ENCODE data around the gene ZRSR2. TPM values are rescaled to one million over a fixed set of nuclear protein-coding genes. Genes with fewer than 3 reads are reported as not detected.
"Not testable (repeated sequence)": the region's sequence is repeated elsewhere in the genome, so short reads cannot be mapped to it uniquely, and the experiment has no call there.

Gene ZRSR2
- total RNA-seq, 6 experiments from 2014 or later, result 0.81 to 3.6 (median 3.2) TPM

DNA sequence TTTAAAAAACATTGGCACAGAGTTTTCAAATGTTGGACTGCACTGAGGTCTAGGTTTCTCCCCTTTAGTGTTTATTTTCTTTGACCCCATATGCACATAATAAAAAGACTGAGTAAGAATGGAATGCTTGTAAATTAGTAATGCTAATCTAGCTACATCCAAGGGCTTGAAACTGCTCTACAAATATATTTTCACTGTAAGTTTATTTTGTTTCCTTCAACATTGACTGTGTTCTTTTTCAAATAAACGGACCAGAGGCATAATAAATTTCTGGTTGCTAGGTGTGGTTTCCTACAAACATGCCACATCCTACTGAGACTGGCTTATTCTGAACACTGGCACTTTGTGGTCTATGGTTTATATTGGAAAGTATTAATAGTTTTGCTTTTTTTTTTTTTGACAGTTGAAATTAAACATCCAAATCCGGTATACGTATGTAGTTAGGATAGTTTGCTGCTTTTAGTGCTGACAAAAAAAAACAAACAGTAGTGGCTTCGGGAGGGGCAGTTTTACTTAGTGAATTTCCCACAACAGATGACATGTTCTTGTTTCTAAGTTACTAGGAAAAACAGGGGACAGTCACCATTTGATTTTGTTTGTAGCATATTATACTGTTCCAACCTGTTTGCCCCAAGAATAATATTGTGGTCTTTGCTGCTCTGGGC, 39.0 kb upstream of the ZRSR2 start:
- DNase-seq (no peak), ATAC-seq (no peak)
- H3K27ac ChIP-seq, result no peak overlapping the region
- no peaks in the 10 kb centered on the region for H3K9me3 ChIP-seq
- H3K27me3 ChIP-seq, result no peaks in the 10 kb centered on the region
- H3K36me3 ChIP-seq, result no peaks in the 10 kb centered on the region
- 64% methylated on average over 4 of the region's 4 CpGs for WGBS (ENCODE audit: insufficient coverage, low coverage, low lambda C conversion rate, missing lambda C conversion rate)
- H3K4me3 ChIP-seq, result no peak overlapping the region
- TF ChIP-seq POLR2A (IDR thresholded peaks at IDR 0.05) (no peak), CTCF (IDR thresholded peaks at IDR 0.05) (no peak)
- intact Hi-C loops (cut with DNase I), result no loop called here
- no peaks in the 10 kb centered on the region for H3K4me1 ChIP-seq

DNA sequence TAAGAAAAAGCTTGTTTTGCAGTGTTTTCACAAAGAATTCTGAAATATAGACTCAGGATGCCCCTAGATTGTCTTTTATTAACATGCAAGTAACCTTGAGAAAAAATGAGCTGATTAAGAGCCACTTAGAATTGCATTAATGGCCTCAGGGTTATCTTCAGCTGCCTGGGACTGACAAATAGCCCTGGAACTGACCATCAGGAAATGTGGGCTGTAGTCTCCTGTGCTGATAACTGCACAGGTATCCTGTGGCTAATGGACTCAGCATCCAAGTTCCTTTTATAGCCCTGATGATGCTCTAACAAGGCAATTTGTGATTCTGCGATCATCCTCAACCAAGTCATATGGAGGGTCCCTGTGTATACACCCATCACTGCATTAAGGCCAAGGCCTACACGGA, 35.2 kb upstream of the ZRSR2 start:
- Histone ChIP-seq H3K27ac (no peak overlapping the region), H3K4me1 (no peaks in the 10 kb centered on the region), H3K4me3 (no peak overlapping the region), H3K27me3 (no peaks in the 10 kb centered on the region), H3K36me3 (no peaks in the 10 kb centered on the region), H3K9me3 (no peaks in the 10 kb centered on the region)
- DNase-seq, result no peak
- WGBS (ENCODE audit: insufficient coverage, low coverage, low lambda C conversion rate, missing lambda C conversion rate), result 83% methylated on average over 2 of the region's 2 CpGs
- TF ChIP-seq POLR2A (IDR thresholded peaks at IDR 0.05) (no peak), CTCF (IDR thresholded peaks at IDR 0.05) (no peak)
- intact Hi-C loops (cut with DNase I), result no loop called here
- ATAC-seq, result no peak

DNA sequence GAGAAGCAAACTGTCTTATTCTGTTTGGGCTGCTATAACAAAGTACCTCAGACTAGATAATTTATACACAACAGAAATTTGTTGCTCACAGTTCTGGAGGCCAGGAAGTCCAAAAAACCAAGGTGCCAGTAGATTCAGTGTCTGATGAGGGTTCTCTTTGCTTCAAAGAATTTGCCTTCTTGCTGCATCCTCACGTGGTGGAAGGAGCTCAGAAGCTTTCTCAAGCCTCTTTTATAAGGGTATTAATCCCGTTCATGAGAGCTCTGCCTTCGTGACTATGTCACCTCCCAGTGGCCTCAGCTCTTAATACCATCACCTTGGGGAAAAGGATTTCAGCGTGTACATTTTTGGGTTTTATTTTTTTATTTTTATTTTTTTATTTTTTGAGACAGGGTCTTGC, 32.1 kb upstream of the ZRSR2 start:
- WGBS (ENCODE audit: insufficient coverage, low coverage, low lambda C conversion rate, missing lambda C conversion rate), result 79% methylated on average over 4 of the region's 4 CpGs

GRCh38 chrX:15759886-15760285, 30.4 kb upstream of the ZRSR2 start:
- H3K36me3 ChIP-seq; intact Hi-C loops (cut with DNase I); H3K4me3 ChIP-seq; H3K27ac ChIP-seq; H3K9me3 ChIP-seq; H3K27me3 ChIP-seq; ATAC-seq; DNase-seq; H3K4me1 ChIP-seq: not testable (repeated sequence)
- 91% methylated on average over 5 of the region's 6 CpGs for WGBS (ENCODE audit: insufficient coverage, low coverage, low lambda C conversion rate, missing lambda C conversion rate)

More for the DNA sequence above, 32.1 kb upstream of the ZRSR2 start:
- Histone ChIP-seq H3K27me3 (no peaks in the 10 kb centered on the region), H3K4me1 (no peaks in the 10 kb centered on the region), H3K4me3 (no peak overlapping the region), H3K36me3 (no peaks in the 10 kb centered on the region), H3K9me3 (no peaks in the 10 kb centered on the region), H3K27ac (no peak overlapping the region)
- intact Hi-C loops (cut with DNase I), result no loop called here
- TF ChIP-seq CTCF (IDR thresholded peaks at IDR 0.05) (no peak), POLR2A (IDR thresholded peaks at IDR 0.05) (no peak)
- DNase-seq (no peak), ATAC-seq (no peak)

DNA sequence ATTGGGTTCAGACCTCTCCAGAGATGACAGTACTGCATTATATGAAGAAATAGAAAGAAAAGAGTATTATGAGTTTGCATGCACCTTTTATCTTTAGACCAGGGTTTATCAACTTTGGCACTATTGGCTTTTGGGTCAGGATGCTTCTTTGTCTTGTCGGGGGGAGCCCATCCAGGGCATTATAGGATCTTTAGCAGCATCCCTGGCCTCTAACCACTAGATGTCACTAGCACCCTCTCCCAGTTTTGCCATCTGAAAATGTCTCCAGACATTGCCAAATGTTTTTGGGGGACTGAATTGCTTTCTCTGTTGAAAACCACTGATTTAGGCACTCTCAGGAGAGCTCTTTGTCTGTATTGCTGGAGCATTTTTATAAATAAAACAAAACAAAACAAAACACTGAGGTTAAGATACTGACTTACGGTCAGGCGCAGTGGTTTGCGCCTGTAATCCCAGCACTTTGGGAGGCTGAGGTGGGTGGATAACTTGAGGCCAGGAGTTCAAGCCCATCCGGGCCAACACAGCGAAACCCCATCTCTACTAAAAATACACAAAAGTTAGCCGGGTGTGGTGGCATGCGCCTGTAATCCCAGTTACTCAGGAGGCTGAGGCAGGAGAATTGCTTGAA, 28.6 kb upstream of the ZRSR2 start:
- intact Hi-C loops (cut with DNase I), result no loop called here
- WGBS (ENCODE audit: insufficient coverage, low coverage, low lambda C conversion rate, missing lambda C conversion rate), result 80% methylated on average over 6 of the region's 8 CpGs
- TF ChIP-seq CTCF (IDR thresholded peaks at IDR 0.05) (peak; percentile 55 to 82 (median 76)), POLR2A (IDR thresholded peaks at IDR 0.05) (no peak)
- no peak overlapping the region for H3K27ac ChIP-seq
- no peaks in the 10 kb centered on the region for H3K36me3 ChIP-seq
- DNase-seq (no peak), ATAC-seq (peak; percentile 65 to 82 (median 78))
- H3K27me3 ChIP-seq, result no peaks in the 10 kb centered on the region
- no peak overlapping the region for H3K4me3 ChIP-seq
- H3K4me1 ChIP-seq, result no peaks in the 10 kb centered on the region
- no peaks in the 10 kb centered on the region for H3K9me3 ChIP-seq
